ENCODE measurements around the gene LRRC26.

Gene LRRC26

DNA sequence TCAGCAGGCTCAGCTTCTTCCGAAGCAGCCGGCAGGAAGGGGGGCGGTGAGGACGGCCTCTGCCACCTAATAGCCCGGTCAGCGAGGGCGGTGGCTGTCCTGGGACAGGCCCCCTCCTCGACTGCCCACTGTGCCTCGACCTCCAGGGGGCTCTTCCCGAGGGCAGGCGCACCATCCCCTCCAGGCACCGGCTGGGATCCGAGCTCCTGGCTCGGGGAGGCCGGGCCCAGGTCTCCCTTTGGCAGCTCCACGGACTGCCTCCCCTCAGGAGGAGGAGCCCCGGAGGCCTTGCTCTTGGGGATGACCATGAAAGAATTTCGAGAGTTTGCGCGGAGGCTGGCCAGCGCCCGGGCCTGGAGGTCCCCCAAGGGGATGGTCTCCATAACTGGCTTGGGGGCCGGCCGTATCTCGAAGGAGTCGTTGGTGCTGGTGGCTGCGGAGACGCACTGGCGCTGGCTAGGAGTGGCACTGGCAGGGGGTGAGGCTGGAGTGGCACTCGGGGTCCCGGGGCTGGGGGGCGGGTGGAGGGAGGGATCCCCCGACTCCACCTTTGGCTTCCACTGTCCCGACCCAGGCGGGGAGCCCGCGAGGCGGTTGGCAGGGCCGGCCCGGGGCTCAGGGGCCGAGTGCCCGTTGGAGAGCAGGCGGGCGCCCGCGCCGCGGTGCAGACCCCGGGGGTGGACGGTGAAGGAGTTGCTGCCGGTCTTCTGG is 29.7 kb upstream of the LRRC26 start:
- DNase-seq (ENCODE audit: low spot score) = no peak

DNA sequence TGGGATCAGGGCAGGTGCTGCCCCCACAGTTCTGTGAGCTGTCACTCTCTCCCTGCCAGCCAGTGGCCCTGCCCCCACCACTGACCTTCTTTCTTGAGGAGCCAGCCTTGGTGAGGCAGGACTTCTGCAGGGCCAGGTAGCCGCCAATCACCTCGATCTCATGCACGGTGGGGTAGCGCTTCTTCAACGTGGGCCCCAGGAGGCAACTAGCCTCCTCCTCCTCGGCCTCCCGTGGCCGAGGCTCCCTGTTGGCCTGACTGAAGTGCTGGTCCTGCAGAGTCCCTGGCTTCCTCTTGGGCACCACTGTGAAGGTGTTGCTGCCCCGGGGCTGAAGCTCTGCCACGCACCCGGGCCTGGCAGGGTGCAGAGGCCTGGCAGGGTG is 29.0 kb upstream of the LRRC26 start:
- DNase-seq (ENCODE audit: low spot score) = no peak

DNA sequence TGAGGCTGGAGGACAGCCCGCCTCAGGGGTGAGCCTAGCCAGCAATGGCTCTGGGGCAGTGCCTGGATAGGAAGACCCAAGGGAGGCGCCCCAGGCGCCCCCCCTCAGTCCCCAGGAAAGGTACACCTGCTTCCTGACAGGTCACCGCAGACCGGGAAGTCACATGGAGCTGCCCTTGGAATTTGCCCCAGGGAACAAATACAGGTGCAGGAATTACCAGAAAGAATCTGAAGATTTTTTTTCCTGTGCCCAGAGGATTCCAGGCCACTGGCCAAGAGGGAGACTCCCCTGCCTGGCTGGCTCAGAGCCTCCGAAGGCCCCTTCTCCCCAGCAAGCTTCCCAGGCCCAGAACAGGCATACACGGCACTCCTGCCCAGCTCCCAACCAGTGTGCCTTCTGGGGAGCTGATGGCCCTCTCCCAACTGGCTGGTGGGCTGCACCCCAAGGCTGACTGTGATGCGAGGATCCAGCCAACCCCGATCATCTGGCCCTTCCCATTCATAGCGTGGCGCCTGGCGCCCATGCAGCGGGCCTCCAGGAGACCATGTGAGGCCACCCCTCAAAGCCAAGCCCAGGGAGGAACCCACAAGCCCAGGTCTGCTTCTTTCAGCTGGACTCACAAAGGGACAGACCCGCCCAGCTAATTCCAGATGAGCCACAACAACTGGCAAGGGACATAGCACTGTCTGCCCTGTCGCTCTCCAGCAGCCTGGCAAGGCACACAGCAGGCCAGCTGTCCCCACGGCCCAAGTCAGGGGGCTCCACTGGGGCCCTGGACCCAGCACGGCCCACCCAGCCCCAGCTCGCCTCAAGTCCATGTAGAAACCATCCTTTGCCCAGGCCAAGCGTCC is 28.4 kb upstream of the LRRC26 start:
- no peak for DNase-seq (ENCODE audit: low spot score)

DNA sequence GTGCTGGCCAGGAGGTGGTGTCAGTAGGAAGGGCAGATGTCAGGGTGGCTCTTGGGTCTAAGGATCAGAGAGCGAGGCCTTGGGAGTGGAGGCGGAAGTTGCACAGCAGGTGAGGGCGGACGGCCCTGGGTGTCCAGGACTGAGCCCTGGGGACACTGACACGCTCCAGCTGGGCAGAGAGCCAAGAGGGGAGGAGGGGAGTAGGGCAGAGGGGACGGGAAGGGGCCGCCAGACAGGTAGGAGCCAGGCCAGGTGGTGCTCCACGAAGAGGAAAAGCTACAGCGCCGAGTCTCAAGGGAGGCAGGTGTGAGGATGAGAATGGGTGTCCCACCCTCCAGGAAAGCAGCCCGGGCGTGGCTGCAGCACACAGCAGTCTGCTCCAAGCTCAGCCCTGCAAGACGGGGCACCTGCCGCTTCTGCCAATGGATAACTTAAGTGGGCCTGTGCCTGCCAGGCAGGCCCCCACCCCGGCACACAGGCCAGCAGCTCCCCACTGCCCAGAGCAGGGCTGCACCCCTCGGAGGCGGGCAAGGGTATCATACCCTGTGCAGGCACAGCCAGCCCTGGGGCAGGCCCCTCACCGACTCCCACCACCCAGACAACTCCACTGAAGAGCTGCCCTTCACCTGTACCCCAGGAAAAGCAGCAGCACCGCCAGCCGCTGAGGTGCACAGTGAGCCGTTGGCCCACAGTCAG is 25.8 kb upstream of the LRRC26 start:
- no peak for DNase-seq (ENCODE audit: low spot score)

DNA sequence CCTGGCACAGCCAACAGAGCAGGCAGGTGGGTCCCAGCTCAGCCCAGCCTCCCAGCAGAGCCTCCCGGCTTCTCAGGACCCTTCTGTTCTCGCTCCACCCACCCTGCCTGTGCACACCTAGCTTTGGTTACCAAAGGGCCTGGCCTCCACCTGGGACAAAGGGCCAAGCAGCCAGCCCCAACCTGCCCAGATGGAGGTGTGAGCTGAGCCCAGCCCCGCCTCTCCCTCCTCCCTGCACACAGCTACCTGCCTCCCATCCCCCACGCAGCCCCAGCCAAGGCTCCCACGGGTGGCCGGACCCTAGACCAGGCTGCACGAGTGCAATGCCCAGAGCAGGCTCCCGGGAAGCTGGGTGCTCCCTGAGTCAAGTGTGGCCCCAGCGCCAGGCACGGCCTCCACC is 25.1 kb upstream of the LRRC26 start:
- DNase-seq (ENCODE audit: low spot score) = no peak

DNA sequence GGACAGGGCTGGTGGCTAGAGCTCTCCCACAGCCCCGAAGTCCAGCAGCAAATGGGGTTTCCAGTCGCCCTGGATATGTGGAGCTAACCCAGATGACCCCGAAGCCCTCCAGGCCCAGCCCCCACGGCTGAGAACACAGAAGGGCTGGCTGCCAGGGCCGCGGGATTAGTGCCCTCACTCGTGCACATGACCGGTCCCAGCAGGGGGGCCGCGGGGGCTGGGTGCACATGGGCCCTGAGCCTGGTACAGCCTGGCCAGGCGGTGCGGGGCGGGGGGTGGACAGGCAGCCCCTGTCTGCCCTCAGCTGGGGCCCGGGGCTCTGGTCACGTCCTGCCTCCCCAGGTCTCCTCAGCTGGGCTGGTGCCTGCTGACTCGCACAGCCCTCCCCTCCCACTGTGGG is 24.5 kb upstream of the LRRC26 start:
- DNase-seq (ENCODE audit: low spot score) = no peak

DNA sequence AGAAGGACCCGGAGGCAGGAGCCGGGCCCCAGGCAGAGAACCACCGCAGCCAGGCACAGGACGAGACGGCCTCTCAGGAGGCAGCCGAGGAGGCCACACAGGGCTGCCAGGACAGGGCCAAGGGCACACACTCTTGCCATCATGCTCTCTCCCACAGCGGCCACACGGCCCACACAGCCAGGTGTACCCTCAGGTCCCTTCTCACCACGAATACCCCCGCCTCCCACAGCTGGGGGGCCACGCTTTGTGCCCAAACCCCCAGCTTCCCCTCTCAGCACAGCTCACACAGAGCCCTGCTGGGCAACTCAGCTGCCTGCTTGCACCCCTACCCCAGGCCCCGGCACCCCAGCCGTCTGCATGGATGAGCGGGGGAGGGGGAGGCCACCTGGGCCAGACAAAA is 23.9 kb upstream of the LRRC26 start:
- DNase-seq (ENCODE audit: low spot score) = no peak

DNA sequence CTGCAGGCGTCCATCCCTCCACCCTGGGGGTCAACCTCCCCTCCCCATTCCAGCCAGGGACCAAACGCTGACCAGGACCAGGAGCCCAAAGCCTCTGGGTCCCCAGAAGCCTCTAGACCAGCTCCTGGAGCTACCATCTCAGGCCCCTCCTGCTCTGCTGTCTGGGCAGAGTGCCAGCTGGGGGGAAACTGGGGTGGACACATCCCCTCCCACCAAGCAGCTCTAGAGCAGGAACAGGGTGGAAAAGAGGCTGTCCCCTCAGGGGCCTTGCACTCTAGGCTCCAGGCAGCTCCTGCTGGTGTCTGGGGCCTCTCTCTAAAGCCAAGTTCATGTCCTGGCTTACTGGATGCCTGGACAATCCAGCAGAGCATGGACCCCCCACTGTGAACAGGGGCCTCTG is 23.0 kb upstream of the LRRC26 start:
- DNase-seq (ENCODE audit: low spot score) = no peak

DNA sequence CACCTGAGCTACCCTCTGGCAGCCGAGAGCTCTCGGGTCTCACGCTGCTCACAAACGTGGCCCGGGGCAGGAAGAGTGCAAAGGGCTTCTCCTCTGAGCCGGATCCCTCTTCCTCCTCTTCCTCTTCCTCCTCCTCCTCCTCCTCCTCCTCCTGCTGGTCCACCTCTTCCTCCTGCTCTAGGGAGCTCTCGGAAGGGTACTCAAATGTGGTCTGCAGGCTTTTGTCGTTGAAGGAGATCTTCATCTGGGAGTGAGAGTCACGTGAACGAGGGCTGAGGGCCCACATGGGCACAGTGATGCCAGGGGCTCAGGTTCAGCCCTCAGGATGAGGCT is 22.6 kb upstream of the LRRC26 start:
- DNase-seq (ENCODE audit: low spot score) = no peak

DNA sequence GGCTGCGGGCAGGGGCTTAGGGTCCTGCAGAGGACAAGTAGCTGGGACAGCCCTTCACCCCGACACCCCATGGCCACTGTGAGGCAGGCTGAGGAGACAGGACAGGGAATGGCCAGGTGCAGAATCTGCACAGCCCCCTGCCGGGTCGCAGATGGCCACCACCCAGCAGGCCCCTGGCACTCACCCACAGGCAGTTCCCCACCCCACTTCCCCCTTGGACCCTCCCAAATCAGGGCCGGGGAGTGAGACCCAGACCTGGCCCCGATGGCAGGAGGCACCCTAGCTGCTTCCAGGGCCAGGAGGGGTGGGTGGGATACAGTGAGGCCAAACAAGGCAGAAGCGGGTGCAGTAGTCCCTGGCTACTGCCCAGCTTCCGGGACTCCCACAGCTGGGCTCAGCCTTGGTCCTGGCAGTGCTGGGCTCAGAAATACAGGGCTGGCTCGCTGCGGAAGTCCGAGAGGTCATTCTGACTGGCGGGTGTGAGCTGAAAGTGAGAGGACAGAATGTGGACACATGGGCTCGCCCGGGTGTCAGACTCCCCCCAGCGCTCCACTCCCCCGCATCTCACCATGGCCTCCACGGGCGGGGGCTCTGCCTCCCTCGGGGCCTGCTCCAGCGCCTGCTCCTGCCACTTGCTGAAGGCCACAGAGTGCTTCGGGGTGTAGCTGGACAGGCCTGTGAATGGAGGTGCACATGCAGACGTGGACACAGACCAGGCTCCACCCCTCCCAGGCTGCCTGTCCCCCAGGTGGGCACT is 22.0 kb upstream of the LRRC26 start:
- no peak for DNase-seq (ENCODE audit: low spot score)

DNA sequence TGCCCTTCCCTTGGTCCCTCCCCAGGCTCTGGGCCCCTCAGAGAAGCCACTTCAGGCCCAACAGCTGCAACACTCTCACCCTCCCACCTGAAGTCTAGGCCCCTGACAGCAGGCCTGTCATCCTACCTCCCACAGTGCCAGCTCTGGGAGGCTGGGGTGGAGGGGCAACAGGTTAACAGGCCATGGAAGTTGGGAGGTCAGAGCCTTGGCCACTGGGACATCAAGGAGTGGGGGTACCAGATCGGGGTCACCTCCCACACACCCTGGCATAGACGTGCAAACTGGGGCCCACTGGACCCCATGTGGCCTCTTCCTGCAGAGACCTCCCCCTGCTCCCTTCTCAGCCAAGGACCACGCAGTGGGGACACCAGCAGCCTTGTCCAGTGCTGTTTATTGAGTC is 21.4 kb upstream of the LRRC26 start:
- DNase-seq (ENCODE audit: low spot score) = no peak

DNA sequence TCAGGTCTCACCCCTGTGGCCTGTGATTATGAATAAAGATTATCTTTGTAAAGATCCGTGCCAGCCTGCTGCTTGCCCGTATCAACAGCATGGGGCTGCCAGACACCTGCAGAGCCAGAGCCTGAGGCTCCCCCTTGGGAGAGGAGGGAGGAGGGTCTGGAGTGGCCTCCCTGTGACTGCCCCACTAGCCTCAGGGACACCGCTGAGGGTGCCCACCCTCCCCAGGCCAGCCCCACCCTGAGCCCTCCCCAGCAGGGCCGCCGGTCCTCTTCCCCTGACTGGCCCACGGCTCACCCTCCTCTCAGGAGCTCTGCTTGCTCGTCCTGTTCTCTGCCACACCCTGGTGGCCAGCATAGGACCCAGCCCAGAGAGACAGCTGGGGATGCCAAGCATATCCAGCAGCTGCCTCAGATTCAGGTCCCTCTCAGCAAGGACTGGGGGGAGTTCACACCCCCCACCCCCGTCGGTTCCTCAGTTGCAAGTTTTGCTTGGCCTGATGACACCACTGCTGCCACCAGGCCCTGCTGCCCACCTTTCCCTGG is 20.5 kb upstream of the LRRC26 start:
- DNase-seq (ENCODE audit: low spot score) = no peak

DNA sequence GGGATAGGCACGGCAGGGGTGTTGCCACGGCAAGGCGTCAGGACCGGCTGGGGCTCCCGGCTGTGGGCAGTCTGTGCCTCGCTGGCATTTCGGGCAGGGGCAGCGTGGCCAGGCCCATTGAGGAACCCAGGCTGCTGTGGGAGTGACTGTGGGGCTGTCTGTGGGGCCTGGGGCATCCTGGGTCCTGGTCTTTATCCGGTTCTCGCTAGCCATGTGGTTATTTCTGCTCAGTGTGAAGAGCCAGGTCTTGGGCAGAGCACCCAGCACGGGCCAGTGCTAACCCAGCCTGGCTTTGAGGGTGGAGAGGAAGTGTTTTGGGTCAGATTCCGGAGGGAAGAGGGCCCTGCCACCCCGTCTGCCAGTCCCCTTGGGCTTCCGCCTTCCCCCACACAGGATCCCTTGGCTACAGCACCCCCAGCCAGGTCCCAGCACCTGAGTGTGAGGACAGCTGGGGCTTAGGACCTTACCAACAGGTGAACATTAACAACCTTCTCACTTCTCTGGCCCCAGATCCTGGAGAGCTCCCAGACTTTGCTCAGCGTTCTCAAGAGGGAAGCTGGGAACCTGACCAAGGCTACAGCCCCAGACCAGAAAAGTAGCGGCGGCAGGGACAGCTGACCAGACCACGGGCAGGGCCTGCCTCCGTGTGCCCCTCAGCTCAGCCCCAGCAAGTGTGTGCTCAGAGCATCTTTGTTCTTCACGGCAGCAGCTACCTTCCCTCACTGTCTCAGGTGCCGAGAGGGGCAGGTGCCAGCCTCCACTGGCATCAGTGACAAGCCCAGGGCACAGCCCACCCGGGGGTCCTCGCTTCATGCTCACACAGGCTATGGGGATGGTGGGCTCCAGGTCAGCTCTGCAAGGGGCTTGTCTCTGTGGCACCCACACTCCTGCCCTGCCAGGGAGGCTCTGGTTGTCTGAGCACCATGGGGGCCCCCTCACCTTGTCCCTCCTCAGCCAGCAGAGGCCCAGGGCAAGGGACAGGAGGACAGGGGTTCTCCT is 19.7 kb upstream of the LRRC26 start:
- DNase-seq (ENCODE audit: low spot score) = no peak

DNA sequence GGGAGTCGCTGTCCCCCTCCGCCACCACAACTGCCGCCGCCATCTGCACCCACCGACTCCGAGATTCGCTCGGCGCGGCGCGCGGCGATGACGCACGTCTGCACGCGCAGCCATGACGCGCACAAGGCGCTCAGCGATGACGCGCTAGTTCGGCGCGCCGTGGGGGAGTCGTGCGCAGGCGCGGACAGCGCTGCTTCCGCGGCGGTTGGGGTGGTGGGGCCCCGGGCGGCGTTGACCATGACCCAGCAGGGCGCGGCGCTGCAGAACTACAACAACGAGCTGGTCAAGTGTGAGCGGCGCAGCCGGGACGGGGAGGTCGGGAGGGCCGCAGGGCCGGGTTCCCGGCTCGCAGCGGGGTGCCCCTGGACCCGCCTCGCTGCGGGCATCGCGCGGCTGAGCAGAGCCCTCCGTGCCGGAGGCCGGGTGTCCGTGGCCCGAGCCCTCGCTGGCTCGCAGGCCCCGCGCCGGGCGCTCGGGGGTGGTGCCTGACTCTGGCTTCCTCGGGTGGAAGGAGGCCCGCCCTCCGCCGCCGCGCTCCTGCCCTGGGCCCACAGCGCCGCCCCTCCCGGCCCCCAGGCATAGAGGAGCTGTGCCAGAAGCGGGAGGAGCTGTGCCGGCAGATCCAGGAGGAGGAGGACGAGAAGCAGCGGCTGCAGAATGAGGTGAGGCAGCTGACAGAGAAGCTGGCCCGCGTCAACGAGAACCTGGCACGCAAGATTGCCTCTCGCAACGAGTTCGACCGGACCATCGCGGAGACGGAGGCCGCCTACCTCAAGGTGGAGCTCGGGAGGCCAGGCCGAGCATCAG is 18.8 kb upstream of the LRRC26 start, which contains the start of the genes ANAPC2 and SSNA1:
Gene ANAPC2, minus strand, starts transcription at position 71 of the 807 bp plus-strand sequence. Its CDS starts 28 bp downstream, at position 43.
Gene SSNA1, plus strand, starts transcription at position 187 of the 807 bp plus-strand sequence. Its CDS starts 51 bp downstream, at position 238.
- peak; percentile 94 for DNase-seq (ENCODE audit: low spot score)

DNA sequence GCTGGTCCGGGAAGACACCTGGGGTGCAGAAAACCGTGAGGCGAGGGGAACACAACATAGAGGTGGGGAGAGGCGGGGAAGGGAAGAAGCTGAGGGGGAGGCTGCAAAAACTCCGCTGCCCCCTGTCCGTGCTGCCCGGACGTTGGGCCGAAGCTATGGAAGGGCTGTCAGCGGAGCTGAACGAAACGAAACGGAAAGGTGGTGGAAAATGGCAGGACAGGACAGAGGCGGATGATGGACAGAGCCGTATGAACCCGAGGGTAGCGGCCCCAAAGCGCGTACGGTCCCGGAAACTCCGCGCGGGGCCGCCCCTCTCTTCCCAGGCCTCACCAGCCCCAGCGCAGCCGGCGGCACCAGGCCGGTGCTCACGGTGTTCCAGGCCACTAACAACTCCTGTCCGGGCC is 18.2 kb upstream of the LRRC26 start:
- DNase-seq (ENCODE audit: low spot score) = no peak

DNA sequence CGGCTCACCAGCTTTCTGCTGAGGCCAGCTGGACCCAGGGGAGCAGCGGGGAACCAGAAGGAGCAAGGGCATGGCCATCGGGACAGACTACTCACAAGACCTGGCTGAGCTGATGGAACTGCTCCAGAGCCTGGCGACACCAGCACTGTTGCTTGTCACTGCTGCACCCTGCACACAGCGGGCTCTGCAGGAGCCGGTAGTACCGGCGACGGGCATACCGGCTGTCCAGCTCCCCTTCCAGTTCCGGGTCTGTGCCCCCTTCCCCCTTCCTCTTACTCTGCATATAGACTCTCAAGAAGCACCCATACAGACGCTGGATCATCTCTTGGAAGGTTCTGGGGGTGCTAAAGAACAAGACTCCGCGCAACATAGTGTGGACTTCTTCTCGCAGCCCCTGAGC is 17.5 kb upstream of the LRRC26 start:
- DNase-seq (ENCODE audit: low spot score) = no peak

DNA sequence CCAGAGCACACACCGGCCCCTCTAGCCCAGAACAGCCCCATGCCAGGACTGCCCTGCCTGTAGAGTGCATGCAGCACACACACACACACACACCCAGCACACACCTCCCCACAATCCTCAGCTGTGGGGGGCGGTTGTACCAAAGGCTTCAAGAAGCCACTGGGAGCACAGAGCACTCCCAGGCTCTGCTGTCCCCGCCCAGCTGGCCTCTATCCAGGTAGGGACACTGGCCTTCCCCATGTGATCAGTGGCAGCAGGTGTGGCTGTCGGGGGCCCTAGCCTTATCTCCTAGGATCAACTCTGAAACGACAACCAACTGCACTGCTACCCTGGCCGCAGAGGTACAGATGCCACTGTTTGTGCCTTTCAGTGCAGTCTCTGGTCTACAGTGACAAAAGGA is 16.5 kb upstream of the LRRC26 start:
- DNase-seq (ENCODE audit: low spot score) = no peak

DNA sequence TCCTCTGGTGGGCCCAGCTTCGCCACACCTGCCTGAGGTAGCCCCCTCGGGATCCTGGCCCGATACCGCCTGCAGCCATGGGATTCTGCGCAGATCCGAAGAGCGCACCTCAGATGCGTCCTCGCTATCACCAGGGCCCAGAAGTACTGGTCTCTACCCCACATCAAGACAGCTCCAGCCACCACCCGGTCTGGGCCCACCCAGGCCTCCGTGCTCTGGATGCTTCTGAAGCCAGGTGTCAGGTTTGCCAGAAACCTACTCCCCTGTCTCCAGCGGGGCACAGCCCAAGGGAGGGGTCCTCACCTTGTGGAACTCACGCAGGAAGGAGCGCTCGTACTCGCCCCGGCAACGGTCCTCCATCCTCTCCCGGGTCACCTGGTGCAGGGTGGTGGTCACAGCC is 16.1 kb upstream of the LRRC26 start:
- no peak for DNase-seq (ENCODE audit: low spot score)

DNA sequence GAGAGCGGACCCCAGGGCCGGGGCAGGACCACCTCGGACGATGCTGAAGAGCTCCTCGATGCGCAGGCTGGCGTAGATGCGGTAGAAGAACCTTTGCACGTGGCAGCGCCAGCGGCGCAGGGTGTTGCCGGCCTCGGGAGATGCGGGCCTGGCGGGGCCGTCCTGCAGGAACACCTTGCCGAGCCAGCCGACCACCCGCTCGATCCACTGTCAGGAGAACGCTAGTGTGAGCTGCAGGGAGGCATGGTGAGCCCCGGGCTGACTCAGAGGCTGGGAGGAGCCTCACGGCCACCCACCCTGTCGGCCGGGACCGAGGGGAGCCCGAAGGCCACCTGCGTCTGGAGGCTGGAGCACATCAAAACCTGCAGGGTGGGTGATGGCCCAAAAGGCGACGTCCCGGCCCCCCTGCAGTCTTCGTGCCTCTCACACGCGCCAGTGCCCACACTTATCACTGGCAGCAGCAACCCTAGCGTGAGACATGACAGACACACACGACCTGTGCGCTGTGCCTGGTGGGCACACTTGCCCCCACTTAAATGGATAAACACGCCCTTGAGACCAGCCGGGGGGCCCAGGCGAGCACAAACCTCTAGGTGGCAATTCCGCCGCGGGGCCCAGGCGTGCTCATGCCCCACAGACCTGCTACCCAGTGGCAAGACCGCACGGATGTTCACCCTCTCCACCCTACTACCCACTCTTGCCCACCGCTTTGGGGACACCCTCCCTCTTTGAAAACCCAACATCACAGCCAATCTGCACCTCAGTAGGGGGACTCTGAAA is 15.2 kb upstream of the LRRC26 start:
- DNase-seq (ENCODE audit: low spot score) = no peak

Measured in iPS-NIHi11 (cell line).